HEK293 (cell line): ENCODE measurements around the gene ILK.

Experiments used
- YY1 ChIP-seq: fragments of 450-650 bp; formaldehyde crosslinking; IDR thresholded peaks from 2 replicates; pipeline ENCODE4 v1.5.1; 2018; ENCODE audit warnings: missing biosample characterization, missing genetic modification characterization
- ZNF146 ChIP-seq: fragments of 450-650 bp; formaldehyde crosslinking; IDR thresholded peaks from 2 replicates; pipeline ENCODE4 v1.5.1; 2016; ENCODE audit warnings: missing biosample characterization, missing genetic modification characterization
- ZNF785 ChIP-seq: fragments of 450-650 bp; formaldehyde crosslinking; IDR thresholded peaks from 2 replicates; pipeline ENCODE4 v1.5.1; 2016; ENCODE audit warnings: missing biosample characterization, missing genetic modification characterization

DNA sequence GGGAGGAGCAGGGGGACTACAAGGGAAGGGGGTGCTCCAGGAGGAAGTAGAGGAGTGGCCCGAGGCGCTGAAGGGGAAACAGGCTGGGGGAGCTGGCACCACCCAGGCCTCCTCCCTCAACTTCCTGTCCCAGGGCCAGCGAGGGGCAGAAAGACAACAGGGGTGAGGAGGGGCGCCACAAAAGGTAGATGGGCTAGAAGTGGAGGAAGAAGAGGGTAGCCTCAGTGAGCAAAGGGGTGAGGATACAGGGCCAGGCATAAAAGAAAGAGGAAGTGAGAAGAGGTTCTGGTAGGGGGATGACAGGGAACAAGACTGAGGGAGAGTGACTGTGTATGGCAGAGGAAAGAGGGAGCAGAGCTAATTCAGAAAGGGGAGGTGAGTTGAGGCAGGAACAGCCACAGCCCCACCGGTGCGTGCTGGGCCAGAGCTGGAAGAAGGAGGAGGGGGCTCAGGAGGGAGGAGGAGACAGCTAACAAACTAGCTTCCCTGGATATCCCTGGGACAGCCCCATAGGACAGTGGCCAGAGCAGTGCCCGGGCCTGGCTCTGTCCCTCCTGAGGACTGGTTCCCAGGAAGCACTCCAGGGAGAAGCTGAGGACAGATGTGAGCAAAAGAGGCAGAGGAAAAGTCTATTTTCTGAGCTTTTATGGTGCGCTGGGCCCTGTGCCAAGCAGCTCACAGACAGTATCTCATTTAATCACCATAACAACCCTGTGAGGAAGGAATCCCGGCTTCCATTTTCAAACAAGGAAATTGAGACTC, 43.5 kb downstream of the ILK start:
- no peak for TF ChIP-seq ZNF785 (tag by site-specific recombination)
- no peak for TF ChIP-seq YY1
- no peak for TF ChIP-seq ZNF146
